Measurements from ENCODE around the gene CRISPLD2.

CRISPLD2 gene, protein sequence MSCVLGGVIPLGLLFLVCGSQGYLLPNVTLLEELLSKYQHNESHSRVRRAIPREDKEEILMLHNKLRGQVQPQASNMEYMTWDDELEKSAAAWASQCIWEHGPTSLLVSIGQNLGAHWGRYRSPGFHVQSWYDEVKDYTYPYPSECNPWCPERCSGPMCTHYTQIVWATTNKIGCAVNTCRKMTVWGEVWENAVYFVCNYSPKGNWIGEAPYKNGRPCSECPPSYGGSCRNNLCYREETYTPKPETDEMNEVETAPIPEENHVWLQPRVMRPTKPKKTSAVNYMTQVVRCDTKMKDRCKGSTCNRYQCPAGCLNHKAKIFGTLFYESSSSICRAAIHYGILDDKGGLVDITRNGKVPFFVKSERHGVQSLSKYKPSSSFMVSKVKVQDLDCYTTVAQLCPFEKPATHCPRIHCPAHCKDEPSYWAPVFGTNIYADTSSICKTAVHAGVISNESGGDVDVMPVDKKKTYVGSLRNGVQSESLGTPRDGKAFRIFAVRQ

DNA sequence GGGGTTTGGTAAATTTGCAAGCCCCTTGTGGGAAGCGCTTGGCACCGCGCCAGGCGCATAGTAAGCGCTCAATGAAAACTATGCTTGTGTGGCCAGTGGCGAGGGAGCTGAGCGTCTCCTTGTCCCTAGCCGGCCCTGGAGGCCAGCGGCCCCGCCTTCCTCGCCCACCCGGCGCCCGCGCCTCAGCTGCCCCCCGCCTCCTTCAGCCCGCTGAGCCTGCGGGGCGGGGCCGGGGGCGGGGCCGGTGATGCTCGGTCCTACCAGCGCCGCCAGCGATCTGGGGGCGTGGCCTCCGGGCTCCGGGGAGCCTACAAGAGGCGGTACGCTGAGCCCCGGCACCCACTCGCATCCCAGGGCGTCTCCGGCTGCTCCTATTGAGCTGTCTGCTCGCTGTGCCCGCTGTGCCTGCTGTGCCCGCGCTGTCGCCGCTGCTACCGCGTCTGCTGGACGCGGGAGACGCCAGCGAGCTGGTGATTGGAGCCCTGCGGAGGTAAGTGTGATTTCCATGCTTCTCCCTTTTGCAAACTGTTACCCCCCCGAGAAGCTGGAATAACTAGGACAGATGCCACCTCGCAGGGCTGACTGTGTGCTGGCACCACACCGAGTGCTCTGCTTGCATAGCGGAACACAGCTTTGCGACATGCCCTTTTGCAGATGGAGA lies at the start of gene CRISPLD2:
CRISPLD2 (plus strand) TSS at position 342 of the 661 bp plus-strand sequence. CDS start 18,511 bp downstream, outside the sequence.
- DNase-seq (ENCODE audit: low read depth, low spot score), result peak; percentile 79

DNA sequence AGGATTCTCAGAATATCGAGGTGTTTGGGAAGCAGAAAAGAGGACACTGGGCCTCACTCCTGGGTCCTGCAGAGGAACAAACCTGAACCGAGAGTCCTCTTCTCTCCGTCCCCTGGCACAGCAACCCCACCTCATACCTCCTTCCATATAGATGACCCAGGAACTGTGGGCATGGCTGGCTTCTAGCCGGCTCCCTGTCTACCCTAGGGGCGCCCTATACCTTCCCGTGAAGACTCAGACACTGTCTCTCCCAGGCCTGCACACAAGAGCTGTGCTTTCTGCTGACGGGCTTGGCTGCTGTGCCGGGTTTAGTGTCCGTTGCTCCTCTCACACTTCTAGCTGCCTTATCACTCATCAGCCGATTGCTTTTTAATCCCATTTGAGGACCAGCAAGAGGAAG lies 46.5 kb upstream of the CRISPLD2 start:
- no peak for DNase-seq (ENCODE audit: low read depth, low spot score)

DNA sequence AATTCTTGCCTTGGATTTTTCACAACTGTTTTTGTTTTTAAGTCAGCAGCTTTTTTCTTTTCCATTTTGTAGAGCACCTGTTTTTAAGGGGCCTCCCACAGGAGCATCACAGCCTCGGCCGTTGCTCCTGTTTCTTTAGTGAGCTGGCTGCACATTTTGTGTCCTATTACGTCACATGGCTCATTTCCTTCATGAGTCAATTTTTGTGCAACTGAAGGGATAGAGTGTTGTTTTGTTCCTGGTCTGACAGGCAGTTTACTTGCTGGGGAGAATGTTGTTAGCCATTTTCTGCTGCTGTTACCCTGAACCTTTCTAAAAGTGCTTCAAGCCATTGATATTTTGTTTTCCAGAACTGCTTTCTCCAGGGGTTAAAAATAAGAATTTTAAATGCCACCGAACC lies 45.0 kb upstream of the CRISPLD2 start:
- no peak for DNase-seq (ENCODE audit: low read depth, low spot score)

DNA sequence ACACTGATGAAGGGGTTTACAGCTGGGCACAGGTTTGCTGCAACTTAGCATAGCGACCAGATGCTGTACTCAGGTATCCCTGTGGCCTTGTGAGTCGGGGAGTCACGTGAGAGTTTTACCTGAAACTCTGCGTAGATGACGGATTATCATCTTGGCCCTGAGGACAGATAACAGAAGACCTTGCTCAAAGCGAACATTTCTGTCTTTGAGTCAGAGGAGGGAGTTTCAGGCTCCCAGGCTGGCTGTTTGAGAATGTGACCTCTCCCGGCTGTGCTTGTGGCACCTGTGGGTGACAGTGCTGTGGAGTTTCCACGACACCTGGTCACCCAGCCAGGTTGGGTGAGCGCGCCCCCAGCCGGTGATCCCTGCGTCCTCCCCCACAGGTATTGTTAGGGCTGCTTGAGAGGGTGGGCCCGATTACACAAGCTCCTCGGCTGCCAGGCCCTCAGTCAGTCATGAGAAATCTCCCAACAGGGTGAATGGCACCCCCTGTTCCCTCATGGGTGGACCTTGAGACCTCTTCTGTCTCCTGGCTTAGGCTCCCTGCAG lies 44.4 kb upstream of the CRISPLD2 start:
- DNase-seq (ENCODE audit: low read depth, low spot score), result no peak

DNA sequence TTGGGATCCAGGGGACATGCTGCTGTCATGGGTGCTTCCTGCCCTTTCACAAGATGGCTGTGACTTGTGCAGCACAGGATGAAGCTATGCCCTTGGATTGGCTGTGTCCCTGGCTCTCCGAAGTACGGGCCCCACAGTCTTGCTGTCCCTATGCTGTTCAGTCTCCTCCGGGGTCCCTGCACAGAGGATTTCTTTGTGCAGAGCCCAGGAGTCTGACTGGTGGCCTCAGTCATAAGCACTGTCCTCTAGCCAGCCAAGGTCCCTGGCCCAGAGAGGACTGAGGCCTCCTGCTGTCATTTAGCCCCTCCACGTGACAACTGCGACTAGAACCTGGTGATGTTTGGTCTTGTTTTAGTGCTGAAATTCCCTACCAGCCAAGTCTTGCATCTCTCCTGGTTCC lies 42.4 kb upstream of the CRISPLD2 start:
- no peak for DNase-seq (ENCODE audit: low read depth, low spot score)

DNA sequence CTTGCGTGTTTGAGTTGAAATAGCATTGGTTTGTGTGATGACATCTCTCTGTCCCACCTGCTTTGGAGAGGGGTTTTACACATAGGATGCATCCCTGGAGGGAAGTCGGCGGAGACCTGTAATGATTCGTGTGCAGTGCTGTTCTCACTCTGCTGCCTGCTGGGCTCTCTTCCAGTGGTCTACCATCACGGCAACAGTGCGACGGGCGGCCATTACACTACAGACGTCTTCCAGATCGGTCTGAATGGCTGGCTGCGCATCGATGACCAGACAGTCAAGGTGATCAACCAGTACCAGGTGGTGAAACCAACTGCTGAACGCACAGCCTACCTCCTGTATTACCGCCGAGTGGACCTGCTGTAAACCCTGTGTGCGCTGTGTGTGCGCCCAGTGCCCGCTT lies 41.1 kb upstream of the CRISPLD2 start:
- no peak for DNase-seq (ENCODE audit: low read depth, low spot score)

DNA sequence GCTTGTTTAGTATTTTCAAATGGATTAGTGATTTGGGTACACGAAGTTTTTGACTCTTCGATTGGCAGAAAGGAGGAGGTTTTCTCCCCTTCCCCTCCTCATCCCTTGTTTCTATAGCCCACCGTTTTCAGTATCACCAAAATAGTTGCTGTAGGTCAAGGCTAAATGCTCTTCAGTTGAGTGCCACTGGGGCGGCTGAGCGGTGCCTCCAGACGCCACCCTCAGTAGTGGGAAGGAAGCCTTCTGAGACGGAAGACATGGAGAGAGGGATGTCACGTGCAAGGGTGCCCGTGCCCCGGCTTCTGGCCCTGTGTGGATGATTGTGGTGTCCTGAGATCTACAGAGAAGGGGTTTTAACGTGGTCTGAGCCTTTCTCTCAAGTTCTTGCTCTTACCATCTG lies 39.7 kb upstream of the CRISPLD2 start:
- no peak for DNase-seq (ENCODE audit: low read depth, low spot score)

DNA sequence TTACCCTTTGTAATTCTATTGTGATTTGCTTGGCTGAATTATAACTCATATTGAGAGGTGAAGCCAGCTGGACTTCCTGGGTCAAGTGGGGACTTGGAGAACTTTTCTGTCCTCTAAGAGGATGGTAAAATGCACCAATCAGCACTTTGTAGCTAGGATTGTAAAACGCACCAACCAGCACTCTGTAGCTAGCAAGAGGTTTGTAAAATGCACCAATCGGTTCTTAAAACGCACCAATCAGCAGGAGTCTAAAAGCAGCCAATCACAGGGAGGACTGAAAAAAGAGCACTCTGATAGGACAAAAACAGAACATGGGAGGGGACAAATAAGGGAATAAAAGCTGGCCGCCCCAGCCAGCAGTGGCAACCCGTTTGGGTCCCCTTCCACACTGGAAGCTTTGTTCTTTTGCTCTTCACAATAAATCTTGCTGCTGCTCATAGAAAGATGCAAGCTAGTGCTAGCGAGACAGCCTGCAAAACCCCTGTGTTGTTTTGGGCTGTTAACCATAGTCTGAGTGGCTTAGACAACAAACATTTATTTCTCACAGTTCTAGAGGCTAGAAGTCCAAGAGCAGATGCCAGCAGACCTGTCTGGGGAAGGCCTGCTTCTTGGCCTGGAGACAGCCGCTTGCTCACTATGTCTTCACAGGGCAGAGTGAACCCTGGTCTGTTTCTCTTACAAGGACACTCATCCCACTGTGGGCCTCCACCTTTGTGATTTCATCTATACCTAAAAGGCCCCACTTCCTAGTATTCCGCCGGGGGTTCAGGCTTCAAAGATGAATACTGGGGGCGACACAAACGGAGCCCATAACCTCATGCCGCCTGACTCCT lies 39.0 kb upstream of the CRISPLD2 start:
- no peak for DNase-seq (ENCODE audit: low read depth, low spot score)

DNA sequence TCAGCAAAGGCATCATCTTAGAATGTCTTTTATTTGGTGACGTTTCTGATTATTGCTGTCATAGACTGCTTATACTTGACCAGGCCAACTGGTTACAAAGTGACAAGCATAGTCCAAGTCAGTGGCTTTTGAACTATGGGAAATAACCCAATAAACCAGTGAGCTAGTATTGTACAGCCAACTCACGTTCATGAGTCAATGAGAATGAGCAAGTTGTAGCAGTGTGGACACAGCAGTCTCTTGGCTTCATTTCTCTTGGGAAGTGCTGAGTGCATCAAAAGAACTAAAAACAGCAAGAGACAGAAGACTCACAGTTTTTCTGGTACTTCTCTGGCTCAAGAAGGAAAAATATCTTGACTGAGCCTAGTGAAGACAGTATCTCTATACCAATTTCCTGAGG lies 36.9 kb upstream of the CRISPLD2 start:
- no peak for DNase-seq (ENCODE audit: low read depth, low spot score)

DNA sequence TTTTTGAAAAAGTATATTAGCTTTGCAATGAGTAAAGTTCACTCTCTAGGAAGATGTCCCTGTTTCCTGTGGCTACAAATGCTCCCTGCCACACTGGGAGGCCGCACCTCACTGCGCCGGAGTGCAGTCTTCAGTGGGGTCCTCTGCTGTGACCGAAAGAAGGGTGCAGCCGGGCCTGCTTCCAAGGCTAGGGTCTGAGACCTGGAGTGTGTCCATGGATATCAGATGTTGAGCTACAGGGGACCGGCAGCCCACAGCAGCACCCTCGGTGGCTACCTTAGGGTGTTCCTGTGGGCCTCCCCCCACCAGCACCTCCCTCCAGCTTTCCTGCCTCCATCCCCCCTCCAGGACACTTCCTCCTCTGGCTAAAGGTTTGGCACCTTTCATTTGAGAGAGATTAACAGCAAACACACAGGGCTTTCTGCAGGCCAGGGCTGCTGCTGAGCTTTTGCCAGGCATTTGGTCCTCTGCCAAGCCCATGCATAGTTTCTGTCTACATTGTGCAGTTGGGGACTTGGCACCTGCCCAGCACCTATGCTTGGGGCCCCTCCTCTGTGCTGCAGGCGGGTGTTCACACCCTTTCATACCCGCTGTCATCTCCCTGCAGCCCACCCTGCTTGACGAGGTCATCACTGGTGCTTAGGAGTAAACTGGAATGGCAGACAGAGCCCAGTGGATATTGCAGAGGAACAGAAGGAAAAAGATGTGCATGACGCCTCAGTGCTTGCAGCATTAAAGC lies 33.8 kb upstream of the CRISPLD2 start:
- DNase-seq (ENCODE audit: low read depth, low spot score), result no peak

DNA sequence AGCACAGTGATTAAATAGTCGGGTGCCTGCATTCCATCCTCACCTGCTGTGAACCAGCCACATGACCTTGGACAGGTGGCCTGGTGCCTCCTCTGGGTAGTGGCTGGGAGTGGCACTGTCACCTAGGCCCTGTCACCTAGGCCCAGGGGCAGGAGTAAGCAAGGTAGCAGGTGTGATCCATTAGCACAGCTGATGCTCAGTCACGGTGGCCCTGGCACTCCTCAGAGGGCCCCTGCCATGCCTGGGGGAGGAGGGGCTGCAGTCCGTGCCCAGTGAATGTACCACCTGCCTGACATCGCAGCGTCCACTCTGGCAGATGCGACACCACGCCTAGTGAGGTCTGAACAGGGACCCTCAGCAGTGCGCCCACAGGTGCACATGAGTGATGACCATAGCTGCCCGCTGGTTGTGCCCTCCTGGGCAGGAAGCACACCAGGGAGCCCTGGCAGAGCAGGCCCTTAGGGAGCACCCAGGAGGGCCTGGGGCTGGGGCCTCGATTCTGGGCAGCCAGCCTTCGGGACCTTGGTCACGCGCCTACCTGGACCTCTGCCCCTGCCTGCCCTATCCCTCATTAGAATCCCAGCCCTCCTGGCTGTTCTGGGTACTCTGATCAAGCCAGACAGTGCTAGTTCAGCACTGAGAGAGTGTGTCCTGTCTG lies 33.1 kb upstream of the CRISPLD2 start:
- no peak for DNase-seq (ENCODE audit: low read depth, low spot score)

DNA sequence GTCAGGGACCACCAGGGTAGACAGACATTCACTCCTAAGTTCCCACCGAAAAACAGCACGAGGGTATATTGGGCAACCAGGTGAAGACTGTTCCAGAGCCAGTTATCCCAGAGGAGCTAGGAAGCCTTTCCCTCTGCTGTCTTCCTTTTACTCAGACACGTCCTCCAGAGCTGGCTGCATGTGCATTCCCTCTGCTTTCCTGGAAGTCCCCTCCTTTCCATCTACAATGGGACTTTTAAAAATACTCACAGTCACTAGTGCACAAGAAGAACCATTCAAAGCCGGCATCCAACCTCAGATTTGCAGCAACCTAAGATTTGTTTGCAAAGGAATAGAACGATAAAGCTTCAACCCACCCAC lies 32.5 kb upstream of the CRISPLD2 start:
- DNase-seq (ENCODE audit: low read depth, low spot score), result no peak

DNA sequence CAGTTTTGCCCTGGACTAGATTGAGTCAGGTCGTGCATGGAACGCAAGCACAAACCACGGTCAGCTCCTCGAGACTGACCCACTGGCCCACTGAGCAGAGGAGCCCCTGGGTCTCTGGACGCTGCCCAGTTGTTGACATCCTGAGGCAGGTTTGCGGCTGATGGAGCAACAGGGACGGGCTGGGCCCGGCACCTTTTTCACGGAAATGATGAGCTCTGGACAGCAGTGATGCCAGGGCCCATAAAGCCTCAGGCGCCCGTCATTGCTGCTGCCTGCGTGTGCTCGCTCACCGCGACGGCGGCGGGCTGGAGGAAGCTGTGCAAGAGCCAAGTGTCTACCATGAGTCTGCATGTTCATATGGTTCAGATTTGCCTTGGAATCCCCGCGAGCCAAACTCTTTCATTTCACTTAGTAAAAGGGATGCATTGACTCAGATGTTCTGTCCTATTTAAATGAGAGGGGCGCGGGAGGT lies 30.8 kb upstream of the CRISPLD2 start:
- DNase-seq (ENCODE audit: low read depth, low spot score), result no peak

DNA sequence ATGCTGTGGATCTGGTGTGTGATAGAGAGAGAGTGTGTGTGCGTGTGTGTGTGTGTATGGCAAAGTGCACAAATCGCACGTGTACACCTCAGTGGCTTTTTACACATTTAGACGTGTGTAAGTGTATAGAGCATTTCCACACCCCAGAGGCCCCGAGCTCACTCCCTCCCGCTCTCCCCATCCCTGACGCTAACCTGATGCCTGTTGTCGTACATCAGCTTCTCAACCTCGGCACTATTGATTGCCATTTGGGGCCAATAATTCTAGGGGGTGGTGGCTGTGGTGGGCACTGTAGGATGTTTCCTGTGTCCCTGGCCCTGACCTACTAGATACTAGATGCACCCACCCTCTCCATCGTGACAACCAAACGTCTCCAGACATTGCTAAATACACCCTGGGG lies 30.4 kb upstream of the CRISPLD2 start:
- no peak for DNase-seq (ENCODE audit: low read depth, low spot score)

DNA sequence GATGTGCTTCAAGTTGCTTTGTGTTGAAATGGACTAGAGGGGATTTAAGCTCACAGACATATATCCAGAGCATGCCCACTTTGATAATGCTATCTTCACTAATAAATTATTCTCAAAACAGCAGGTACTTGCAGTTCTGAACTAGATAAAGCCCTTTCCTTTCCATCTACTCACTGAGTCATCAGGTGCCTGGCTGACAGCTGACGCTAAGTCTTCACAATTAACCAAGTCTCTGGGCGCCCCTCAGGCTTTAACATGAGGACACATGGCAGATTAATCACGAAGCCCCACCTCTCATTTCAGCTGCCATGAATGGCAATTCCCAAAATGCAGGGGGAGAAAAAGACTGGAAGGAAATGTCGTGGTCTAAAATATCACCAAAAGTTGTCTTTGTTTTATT lies 29.5 kb upstream of the CRISPLD2 start:
- no peak for DNase-seq (ENCODE audit: low read depth, low spot score)

DNA sequence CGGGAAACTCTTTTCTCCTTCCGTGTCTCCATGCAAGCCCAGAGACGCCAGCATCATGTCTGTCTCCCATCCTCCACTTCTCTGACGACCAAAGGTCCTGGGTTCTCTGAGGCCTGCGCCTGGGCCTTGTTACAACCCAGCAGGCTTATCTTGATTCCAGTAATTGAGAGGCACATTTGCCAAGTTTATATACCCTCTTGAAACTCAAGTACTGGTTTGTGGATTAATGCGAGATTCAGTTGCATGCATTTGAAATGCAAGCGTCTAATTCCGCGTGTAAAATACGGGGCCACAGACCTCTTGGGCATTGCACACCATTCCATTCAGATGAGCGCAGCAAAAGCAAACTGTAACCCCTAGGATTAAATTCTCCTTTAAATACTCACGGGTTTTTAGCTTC lies 28.7 kb upstream of the CRISPLD2 start:
- DNase-seq (ENCODE audit: low read depth, low spot score), result no peak

DNA sequence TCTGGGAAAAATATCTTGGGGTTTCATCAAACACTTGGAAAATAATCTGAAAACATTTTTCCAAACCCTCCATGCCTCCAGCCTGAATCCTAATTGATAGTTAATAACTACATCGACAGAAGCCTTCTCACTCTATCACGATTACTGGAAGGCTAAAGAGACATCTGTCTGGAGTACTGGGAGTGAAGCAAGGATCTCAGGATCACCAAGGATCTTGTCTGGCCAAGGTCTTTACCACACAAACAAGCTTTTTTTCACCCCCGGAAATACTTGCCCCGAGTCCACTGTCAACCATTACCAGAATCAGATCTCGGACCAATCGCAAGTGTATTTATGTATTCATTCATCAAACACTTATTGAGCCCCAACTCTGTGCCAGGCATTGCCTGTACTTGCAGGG lies 28.3 kb upstream of the CRISPLD2 start:
- DNase-seq (ENCODE audit: low read depth, low spot score), result no peak

DNA sequence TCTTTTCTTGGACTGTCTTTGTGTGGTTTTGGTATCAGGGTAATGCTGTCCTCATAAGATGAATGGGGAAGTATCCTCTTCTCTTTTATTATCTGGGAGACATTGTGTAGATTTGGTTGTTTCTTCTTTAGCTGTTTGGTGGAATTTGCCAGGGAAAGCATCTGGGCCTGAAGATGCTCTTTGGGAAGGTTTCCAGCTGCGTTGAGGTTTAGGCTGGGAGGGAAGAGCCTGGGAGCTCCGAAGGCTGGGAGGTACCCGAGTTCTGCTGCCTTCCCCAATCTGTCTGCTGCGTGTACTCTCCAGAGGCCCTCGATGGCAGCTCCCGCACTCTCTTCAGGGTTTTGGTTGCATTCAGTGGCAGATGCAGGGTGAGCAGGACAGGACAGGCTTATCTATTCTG lies 25.6 kb upstream of the CRISPLD2 start:
- DNase-seq (ENCODE audit: low read depth, low spot score), result no peak

DNA sequence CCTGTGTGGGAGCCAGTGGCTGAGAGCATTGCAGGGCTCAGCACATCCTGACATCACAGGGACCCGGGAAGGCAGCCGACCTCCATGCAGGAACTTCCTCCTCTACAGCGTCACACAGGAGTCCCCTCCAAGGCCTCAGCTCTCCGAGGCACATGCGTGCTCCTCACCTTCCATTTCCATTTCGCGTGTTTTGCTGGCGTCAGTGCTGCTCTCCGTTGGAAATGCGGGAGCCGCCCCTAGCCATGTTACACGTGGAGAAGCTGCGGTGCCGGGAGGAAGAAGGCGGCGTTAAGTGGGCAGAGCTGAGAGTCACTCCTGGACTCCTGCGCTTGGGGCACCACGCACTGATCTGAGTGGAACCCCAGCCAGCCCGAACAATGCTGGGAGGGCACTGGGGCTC lies 25.2 kb upstream of the CRISPLD2 start:
- DNase-seq (ENCODE audit: low read depth, low spot score), result no peak

DNA sequence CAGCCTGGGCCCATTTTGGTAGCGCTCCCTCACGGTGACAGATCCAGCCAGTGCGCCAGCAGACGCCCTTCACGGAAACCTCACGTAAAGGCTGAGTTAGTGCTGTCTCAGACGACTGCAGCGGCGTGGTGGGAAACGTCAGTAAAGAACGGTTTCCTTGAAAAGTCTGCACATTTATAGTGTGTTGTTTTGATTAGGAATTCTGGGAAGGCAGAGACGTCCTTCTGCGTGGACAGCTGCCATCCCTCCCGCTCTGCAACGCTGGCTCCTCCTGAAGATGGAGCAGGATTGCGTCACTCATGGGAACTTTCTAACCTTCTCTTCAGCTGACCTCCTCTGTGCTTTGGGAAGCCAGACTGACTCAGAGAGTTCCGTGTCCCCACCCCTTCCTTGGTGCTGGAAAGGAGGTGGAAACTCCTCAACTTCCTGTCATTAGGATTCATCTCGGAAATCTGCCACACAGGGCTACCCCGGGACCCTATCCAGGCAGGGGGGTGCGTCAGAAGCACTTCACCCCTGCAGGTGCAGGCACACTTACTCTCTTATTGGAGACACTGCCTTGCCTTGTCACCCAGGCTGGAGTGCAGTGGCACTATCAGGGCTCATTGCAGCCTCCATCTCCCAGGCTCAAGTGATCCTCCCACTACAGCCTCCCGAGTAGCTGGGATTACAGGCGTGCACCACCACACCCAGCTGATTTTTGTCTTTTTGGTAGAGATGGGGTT lies 24.3 kb upstream of the CRISPLD2 start:
- DNase-seq (ENCODE audit: low read depth, low spot score), result no peak

Measured in activated naive CD8-positive, alpha-beta T cell treated with anti-CD3 and anti-CD28 coated beads, Interleukin-2, amount 50 U/mL, for 16 hours (primary cell).